ENCODE measurements around the gene PDE4D.

The PDE4D gene

DNA sequence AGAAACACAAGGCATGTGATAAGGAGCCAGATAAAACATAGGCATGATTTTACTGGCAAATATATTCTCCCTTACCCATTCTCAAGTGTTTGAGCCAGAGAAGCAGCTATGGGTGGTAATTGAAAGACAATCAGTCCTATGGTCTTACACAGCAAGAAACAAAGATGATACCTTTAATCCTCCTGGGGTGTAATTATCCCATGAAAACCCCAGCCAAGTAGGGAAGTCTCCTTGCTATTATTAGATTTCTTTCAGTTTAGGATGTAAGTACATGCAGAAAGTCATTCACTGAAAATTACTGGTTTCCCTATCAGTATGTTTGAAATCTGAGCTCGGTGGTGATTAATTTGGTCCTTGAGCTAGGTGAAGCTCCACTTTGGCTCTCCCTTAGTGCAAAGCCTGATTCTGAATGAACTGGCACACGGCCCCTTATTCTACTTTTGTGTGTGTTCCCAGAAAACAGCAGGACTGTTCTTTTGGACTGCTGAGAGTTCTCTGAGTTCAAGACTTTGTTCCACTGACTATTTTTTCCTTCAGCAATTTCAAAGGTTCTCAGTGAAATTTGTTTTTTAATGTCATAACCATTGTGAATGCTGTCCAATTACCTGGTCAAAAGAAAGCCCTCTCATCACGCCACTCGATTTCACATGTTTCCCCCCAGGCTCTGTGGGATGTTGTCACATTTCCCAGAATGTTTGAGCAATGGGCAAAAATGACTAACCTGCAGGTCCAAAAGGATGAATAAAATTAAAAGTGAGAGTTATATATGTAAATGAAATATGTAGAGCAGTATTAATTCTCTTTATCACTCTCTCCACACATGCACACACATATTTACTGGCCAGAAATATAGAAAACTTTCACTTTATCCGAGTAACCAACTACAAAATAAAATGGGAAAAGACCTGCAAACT, 967.6 kb downstream of the PDE4D start:
- no peak for DNase-seq (ENCODE audit: low read depth, low spot score)
- H3K27ac ChIP-seq: no peak overlapping the region

DNA sequence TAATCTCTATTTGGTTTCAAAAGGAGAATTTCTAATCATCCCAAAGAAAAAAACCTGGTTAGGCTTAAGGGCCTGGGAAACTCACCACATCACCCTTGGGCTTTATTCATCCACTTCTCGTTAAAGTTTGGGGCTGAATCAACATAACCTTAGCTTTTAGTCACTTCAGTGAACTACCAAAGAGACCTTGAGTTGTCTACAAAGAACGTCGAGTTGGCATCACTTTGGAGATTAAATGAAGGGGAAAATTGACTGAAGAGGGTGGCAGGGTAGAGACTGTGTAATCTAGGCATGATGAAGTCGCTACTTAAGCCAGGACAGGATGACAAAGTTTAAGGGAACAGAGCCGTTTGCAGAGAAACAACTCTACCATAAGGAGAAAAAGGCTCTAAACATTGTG, 969.2 kb downstream of the PDE4D start:
- H3K27ac ChIP-seq: no peak overlapping the region
- no peak for DNase-seq (ENCODE audit: low read depth, low spot score)

DNA sequence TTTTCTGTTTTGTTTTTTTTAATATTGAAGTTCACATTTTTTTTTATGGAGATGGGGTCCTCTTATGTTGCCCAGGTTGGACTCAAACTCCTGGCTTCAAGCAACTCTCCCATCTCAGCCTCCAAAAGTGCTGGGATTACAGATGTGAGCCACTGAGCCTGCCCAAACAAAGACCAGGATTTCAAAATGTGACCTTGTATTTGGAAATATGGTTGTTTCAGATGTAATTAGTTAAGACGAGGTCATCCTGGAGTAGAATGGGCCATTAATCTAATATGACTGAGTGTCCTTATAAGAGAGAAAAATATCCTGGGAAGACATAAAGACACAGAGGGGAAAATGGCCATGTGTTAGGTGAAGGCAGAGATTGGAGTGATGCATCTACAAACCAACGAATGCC, 970.2 kb downstream of the PDE4D start:
- no peak for DNase-seq (ENCODE audit: low read depth, low spot score)
- H3K27ac ChIP-seq: no peak overlapping the region

DNA sequence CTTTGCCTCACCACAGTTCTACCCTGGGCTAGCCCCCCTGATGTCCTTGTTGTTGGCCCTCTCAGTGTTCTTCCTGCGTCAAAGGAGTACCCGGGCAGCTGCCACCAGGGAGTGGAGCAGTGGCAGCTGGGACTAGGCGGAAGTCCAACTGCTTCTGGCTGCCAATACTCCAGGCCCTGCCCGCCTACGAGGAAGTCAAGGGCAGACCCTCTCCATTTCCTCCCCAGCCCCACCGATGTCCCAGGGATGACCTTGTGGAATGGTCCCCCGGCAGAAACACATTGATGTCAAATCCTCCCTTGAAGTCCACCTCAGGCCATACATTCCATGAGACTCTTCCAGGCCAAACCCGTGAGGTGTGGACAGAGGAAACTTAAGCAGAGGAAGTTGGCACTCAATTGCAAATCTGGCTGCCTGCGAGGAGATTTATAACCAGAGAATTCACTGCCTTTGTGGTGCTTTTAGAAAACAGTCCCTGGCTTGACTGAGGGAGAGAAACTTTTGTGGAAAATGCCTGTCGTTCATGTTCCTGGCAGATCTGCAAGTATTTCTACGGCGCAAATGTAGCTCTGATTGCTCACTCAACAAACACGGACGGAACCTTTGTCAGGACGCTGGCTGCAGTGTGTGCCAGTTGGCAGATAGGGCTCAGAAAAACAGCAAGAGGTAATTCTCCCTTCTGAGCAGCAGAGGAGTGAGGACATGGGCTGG, 970.9 kb downstream of the PDE4D start:
- DNase-seq (ENCODE audit: low read depth, low spot score): no peak
- no peak overlapping the region for H3K27ac ChIP-seq

DNA sequence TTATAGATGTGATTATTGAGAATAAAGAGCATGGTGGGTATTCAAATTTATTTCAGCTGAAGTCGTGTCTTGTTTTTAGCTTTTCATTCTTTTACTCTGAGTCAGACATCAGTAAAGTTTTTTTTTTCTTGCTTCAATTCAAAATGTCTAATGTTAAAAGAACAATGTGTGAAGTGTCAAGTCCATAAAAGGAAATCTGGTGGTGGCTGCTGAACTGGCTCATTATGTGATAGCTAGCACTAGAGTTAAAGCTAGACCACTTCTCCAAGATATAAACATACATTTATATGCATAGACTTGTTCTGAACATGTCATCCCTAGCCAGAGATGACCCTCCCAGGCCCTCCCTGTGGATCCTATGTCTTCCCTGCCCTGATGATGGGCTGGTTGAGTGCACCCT, 972.4 kb downstream of the PDE4D start:
- no peak overlapping the region for H3K27ac ChIP-seq
- no peak for DNase-seq (ENCODE audit: low read depth, low spot score)

DNA sequence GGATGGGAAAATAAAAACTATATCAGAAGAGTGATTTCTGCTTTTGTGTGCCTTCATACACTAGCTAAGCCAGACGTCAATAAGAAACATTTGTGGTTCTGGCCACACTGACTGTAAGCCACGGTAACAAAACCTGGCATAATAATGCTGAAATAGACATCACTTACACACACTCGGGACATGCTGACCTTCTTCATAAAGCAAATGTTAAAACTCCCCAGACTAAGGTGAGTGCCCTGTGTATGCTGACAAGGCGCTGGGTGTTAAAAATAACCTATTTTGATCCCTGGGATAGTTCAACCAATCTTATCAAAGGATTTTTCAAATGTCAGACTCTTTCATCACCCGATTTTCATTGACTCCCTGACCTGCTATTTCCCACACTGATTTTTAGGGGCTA, 973.7 kb downstream of the PDE4D start:
- H3K27ac ChIP-seq: no peak overlapping the region
- DNase-seq (ENCODE audit: low read depth, low spot score): no peak

All from epithelial cell of prostate (primary cell).